ENCODE results near the gene ACSM6.
A peak's percentile ranks its signal among the peaks of the same experiment; 100 is the strongest.
"Not testable (repeated sequence)": the region's sequence is repeated elsewhere in the genome, so short reads cannot be mapped to it uniquely, and the experiment has no call there.

Gene ACSM6

GRCh38 chr10:95217476-95217875 lies 23.4 kb downstream of the ACSM6 start:
- DNase-seq, result no peak

DNA sequence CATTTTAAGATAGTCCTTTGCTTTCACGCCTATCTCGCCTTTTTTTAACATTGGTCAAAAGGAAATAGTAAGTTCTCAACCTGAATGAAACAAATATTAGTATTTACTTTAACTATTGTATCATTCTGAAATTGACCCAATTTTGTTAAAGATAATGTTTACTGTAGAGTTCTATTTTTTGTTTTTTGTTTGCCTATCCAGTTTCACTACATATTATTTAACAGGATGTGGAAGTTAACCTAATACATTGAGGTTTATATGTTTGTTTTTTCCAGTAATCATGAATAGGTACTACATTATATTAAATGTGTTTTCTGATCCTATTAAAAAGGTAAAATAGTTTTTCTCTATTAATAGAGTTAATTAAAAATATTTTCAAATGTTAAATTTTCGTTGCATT lies 26.5 kb downstream of the ACSM6 start:
- DNase-seq, result no peak

DNA sequence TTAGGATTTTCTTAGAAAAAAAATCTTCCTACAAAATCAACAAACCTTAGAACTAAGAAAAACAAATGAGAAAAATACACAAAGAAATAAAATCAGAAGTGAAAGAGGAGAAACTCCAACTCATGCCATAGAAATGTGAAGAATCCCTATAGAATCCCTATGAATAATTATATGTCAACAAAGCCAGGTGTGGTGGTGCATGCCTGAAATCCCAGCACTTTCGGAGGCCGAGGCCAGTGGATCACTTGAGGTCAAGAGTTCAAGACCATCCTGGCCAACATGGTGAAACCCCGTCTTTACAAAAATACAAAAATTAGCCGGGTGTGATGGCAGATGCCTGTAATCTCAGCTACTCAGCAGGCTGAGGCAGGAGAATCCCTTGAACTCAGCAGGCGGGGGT lies 27.1 kb downstream of the ACSM6 start:
- no peak for DNase-seq

DNA sequence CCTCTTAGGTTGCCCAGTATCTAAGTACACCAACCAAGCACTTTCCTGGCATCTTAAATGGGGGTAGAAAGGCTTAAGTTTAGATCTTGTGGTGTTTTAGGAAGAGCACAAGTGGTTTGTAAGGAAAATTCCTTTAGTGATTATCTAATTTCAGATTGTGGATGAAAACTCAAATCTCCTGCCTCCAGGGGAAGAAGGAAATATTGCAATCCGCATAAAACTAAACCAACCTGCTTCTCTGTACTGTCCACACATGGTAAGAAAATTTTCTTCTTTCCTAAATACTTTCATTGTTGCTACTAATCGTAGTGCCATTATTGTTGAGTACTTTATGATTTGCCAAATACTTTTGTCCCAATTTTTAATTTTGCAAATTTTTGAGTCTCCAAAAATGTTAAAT lies 31.1 kb downstream of the ACSM6 start:
- DNase-seq, result no peak

DNA sequence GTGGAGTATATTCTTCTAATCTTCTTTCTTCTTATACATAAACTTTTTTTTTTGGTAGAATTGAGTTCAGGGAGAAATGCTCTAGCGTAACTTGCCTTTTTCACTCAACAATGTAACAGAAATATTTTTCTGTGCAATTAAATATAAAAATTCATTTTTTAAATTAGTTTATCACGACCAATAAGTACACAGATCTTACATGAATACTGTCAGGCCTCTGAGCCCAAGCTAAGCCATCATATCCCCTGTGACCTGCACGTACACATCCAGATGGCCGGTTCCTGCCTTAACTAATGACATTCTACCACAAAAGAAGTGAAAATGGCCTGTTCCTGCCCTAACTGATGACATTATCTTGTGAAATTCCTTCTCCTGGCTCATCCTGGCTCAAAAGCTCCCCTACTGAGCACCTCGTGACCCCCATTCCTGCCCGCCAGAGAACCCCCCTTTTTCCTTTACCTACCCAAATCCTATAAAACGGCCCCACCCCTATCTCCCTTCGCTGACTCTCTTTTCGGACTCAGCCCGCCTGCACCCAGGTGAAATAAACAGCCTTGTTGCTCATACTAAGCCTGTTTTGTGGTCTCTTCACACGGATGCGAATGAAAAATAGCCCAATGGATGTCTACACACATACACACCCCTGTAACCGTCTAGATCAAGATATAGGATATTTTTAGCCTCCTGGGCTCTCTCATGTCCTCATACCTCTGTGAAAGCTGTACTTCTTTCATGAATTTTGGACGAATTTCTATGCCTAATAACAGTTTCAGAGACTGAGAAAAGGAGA lies 35.1 kb downstream of the ACSM6 start:
- not testable (repeated sequence) for DNase-seq

DNA sequence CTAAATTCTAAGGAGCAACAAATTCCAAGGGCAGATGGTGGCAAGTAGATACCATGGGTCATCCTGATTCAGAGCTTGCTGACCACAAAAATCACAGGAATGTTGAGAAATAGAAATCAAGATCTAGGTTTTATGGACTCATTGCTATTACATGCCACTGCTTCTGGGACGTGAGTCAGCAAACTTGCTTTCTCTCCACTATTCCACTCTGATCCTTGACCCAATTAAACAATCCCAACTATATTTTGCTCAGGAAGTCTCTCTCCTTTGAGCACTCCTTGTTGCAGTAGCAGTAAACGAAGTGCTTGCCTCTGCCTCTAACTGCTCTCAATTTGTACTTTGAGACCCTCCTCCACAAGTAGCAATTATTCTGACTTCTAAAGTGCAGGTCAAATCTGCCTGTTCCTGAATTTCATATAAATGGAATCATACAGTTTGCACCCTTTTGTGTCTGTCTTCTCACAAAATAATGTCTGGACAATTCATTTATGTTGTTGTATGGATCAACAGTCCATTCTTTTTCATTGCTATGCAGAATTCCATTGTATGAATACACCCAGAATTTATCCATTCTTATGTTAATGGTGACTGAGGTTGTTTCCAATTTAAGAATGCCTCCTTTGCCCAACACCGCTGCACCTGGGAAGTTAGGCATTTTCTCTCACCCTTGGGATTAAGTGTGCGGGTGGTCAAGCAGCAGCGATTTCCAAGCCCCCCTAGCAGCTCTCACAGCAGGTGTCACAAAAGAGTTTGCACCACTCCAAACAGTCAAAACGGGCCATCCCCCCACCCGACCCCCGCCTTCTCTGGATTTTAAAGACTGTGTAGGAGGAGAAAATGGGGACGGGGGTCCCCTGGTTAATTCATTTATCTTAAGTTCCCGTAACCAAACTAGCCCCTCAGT lies 35.9 kb downstream of the ACSM6 start:
- DNase-seq, result no peak

DNA sequence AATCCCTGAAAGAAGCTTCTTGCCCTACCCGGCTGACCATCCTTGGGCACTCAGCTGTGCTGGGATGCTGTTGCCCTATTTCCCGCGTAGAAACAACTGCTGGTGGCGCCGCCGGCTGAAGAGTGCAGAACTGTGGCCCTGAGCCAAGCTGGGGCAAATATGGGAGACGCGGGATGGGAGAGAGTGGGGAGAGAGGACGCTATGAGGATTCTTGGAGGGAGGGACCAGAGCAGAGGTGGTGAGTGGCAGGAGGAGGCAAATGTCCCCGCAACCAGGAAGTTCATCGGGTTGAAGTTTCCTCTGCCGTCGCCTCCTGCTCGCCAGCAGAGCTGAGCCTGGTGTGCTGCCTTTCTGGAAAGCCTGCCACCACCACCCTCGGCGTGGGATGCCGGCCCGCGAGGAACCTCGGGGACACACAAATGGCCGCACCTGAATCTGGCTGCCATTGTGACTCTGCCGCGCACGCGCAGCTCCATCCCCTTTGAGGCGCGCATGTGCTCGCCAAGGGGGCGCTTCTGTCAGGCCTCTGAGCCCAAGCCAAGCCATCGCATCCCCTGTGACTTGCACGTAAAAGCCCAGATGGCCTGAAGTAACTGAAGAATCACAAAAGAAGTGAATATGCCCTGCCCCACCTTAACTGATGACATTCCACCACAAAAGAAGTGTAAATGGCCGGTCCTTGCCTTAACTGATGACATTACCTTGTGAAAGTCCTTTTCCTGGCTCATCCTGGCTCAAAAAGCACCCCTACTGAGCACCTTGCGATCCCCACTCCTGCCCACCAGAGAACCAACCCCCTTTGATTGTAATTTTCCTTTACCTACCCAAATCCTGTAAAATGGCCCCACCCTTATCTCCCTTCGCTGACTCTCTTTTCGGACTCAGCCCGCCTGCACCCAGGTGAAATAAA lies 36.9 kb downstream of the ACSM6 start:
- not testable (repeated sequence) for DNase-seq

- no peak for DNase-seq
Observed at GRCh38 chr10:95233377-95234034, 39.5 kb downstream of the ACSM6 start.

- no peak for DNase-seq
Observed at GRCh38 chr10:95234951-95235350, 40.9 kb downstream of the ACSM6 start.

DNA sequence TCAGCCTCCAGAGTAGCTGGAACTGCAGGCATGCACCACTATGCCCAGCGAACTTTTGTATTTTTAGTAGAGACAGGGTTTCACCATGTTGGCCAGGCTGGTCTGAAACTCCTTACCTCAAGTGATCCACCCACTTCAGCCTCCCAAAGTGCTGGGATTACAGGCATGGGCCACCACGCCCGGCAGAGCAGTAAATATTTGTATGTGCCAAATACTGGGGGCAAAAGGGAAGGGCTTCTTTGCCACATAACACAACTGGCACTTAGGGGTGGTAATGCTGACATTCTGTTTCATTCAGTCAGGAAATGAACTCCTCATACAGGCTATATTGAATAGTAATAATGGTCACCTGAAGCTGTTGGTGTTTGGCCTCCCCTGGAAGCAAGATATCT lies 41.6 kb downstream of the ACSM6 start:
- no peak for DNase-seq

GRCh38 chr10:95236068-95236903 lies 42.2 kb downstream of the ACSM6 start:
- no peak for DNase-seq

DNA sequence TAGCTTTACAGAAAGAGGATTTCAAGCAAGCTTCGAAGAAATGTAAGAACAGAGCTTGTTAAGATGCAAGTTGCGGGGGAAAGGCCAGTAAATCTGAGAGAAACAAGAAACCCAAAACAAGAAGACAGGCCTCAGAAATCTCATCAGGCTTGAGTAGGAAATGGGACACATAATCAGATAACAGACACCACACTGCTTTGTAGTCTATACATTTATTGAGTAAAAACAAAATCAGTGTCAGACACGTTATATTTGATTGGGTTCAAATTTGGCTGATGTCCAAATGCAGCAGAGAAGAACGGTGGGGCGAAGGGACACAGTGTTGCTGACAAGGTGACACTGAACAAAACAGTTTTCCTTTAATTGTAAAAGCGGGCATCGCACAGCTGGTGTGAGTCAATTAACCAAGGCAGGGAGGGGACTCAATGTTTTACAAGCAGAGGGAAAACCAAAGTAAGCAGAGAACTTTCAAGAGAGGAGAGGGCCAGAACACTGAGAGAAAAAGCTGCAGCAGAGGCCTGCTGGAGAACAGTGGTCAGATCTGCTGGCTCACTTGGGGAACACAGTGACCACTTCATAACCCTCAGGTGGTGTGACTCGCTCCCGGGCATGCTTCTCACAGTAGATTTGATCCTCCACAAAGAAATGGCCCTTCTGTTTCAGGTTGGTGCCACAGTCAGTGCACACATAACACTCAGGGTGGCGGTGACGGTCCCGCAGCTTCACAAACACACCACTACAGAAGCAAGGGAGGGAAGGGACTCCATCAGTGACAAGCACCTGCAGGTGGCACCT lies 43.5 kb downstream of the ACSM6 start:
- DNase-seq, result no peak

DNA sequence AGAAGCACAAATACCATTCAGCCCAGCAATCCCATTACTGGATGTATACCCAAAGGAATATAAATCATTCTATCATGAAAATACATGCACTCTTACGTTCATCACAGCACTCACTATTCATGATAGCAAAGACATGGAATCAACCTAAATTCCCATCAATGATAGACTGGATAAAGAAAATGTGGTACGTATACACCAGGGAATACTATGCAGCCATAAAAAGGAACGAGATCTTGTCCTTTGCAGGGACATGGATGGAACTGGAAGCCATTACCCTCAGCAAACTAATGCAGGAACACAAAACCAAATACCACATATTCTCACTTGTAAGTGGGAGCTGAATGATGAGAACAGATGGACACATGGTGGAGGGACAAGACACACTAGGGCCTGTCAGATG lies 46.1 kb downstream of the ACSM6 start:
- not testable (repeated sequence) for DNase-seq

GRCh38 chr10:95240811-95241210 lies 46.8 kb downstream of the ACSM6 start:
- DNase-seq, result no peak

DNA sequence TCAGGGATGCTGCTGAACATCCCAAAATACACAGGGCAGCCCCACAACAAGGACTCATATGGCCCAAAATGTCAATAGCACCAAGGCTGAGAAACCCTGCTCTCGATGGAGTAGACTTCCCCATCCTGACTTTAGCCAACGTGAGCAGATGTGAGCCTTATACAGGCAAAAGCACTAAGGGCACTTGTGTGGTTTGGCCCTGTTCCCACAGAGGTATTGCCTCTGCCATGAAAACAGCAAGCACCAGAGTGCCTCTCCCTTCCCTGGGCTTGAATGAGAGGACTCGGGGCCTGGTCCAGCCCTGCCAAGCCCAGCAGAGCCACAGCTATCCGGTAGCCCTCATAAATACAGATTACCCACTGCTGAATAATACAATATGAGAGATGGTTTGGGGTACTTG lies 47.5 kb downstream of the ACSM6 start:
- no peak for DNase-seq

- peak; percentile 19 for DNase-seq
Observed at GRCh38 chr10:95242581-95243317, 48.7 kb downstream of the ACSM6 start.

DNA sequence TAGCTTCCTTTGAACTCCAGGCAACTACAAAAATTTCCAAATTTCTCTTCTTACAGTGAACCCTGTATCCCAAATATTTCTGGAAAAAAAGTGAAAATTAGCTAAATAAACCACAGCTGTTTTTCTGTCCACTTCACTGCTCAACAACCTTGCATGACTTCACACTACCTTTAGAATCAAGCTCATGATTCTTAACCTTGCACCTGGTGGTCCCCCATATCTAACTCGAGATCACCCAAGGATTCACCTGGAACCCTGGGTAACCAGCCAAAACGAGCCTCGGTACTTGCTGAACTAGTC lies 49.2 kb downstream of the ACSM6 start:
- DNase-seq, result no peak

DNA sequence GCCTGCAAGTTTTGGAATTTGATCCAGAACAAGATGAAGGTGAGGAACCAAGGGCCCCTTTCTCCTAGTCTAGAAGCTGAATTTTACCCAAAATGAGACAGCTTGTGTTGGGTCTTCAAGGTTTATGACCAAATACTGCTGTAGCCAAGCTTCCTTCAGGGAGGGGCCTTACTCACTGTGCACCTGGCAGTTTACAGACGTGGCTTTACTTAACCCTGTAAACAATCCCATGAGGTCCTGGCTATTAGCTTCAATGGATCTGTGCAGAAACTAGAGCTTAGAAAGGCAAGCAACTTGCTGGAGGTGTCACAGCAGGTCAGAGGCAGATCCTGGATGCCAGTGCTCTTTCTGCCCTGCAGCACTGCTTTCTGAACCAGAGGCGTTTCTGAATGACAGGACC lies 50.1 kb downstream of the ACSM6 start:
- no peak for DNase-seq

- DNase-seq, result no peak
Observed at GRCh38 chr10:95245425-95246055, 51.5 kb downstream of the ACSM6 start.

DNA sequence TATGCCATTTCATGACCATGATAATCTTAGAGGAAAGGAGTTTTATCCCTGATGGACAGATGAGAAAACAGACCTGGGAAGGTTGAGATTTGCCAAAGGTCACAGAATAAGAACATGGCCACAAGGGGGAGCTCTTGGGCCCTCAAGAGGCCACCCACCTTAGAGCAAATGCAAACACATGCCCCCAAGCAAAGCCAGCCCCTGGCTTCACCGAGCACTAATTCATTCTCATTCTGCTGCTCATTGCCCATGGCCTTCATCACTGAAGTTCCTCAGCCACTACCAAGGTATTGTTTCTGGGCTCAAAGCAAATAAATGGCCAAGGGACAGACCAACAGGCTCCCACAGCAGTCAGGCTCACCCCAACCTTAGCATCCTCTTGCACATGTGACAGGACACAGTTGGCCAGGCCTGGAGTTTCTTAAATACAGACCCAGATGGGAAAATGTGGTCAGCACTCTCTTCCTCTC lies 52.6 kb downstream of the ACSM6 start:
- peak; percentile 1 for DNase-seq

Data from NCI-H748 treated with DMSO at 0.1 percent for 48 hours (cell line).